ENCODE data around the gene OGDH.

OGDH gene

GRCh38 chr7:44622342-44623151 lies 16.1 kb downstream of the OGDH start:
- no peak for TF ChIP-seq ARNTL (CRISPR knock-in tag; IDR thresholded peaks at IDR 0.05; ENCODE audit: borderline replicate concordance, low read depth)
- TF ChIP-seq RARB (CRISPR knock-in tag; IDR thresholded peaks at IDR 0.05), result no peak
- no peak for TF ChIP-seq ZNF565 (CRISPR knock-in tag; conservative IDR thresholded peaks at IDR 0.05; ENCODE audit: low read depth)
- no peak for TF ChIP-seq ZNF70 (CRISPR knock-in tag; IDR thresholded peaks at IDR 0.05)
- no peak for TF ChIP-seq ISL1 (CRISPR knock-in tag; IDR thresholded peaks at IDR 0.05)
- TF ChIP-seq ZNF8 (CRISPR knock-in tag; IDR thresholded peaks at IDR 0.05), result no peak
- no peak for TF ChIP-seq ZFP3 (CRISPR knock-in tag; IDR thresholded peaks at IDR 0.05)
- TF ChIP-seq TCF4 (CRISPR knock-in tag; IDR thresholded peaks at IDR 0.05; ENCODE audit: borderline replicate concordance), result no peak
- no peak for TF ChIP-seq BACH2 (CRISPR knock-in tag; IDR thresholded peaks at IDR 0.05; ENCODE audit: borderline replicate concordance)
- no peak for TF ChIP-seq CSDC2 (CRISPR knock-in tag; IDR thresholded peaks at IDR 0.05)
- TF ChIP-seq, protein P1, sequence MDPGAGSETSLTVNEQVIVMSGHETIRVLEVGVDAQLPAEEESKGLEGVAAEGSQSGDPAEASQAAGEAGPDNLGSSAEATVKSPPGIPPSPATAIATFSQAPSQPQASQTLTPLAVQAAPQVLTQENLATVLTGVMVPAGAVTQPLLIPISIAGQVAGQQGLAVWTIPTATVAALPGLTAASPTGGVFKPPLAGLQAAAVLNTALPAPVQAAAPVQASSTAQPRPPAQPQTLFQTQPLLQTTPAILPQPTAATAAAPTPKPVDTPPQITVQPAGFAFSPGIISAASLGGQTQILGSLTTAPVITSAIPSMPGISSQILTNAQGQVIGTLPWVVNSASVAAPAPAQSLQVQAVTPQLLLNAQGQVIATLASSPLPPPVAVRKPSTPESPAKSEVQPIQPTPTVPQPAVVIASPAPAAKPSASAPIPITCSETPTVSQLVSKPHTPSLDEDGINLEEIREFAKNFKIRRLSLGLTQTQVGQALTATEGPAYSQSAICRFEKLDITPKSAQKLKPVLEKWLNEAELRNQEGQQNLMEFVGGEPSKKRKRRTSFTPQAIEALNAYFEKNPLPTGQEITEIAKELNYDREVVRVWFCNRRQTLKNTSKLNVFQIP (CRISPR knock-in tag; IDR thresholded peaks at IDR 0.05; ENCODE audit: borderline replicate concordance, low read depth), result no peak
- no peak for TF ChIP-seq ZFP30 (CRISPR knock-in tag; IDR thresholded peaks at IDR 0.05)
- TF ChIP-seq SNAI2 (CRISPR knock-in tag; IDR thresholded peaks at IDR 0.05), result no peak
- no peak for TF ChIP-seq PPARA (CRISPR knock-in tag; IDR thresholded peaks at IDR 0.05; ENCODE audit: borderline replicate concordance)
- TF ChIP-seq ZC3H10 (CRISPR knock-in tag; IDR thresholded peaks at IDR 0.05), result no peak
- ATAC-seq, result no peak; the same call in 2 of the 3 replicates

- no peak for ATAC-seq
- TF ChIP-seq ZFP3 (CRISPR knock-in tag; IDR thresholded peaks at IDR 0.05) (no peak), ZNF70 (CRISPR knock-in tag; IDR thresholded peaks at IDR 0.05) (no peak), ZC3H10 (CRISPR knock-in tag; IDR thresholded peaks at IDR 0.05) (no peak), TOX (CRISPR knock-in tag; IDR thresholded peaks at IDR 0.05; ENCODE audit: borderline replicate concordance) (no peak), ZNF8 (CRISPR knock-in tag; IDR thresholded peaks at IDR 0.05) (no peak), PPARA (CRISPR knock-in tag; IDR thresholded peaks at IDR 0.05; ENCODE audit: borderline replicate concordance) (no peak), BACH2 (CRISPR knock-in tag; IDR thresholded peaks at IDR 0.05; ENCODE audit: borderline replicate concordance) (no peak), ISL1 (CRISPR knock-in tag; IDR thresholded peaks at IDR 0.05) (no peak)
Observed at GRCh38 chr7:44624318-44624717, 17.9 kb downstream of the OGDH start.

- TF ChIP-seq TCF4 (CRISPR knock-in tag; IDR thresholded peaks at IDR 0.05; ENCODE audit: borderline replicate concordance) (no peak), ZNF8 (CRISPR knock-in tag; IDR thresholded peaks at IDR 0.05) (no peak), SNAI2 (CRISPR knock-in tag; IDR thresholded peaks at IDR 0.05) (no peak), ESRRG (CRISPR knock-in tag; IDR thresholded peaks at IDR 0.05) (no peak), TOX (CRISPR knock-in tag; IDR thresholded peaks at IDR 0.05; ENCODE audit: borderline replicate concordance) (no peak), GLIS3 (CRISPR knock-in tag; IDR thresholded peaks at IDR 0.05) (no peak), ZFP30 (CRISPR knock-in tag; IDR thresholded peaks at IDR 0.05) (no peak), ZFP3 (CRISPR knock-in tag; IDR thresholded peaks at IDR 0.05) (no peak), BACH2 (CRISPR knock-in tag; IDR thresholded peaks at IDR 0.05; ENCODE audit: borderline replicate concordance) (no peak), ZNF565 (CRISPR knock-in tag; conservative IDR thresholded peaks at IDR 0.05; ENCODE audit: low read depth) (no peak), ZNF70 (CRISPR knock-in tag; IDR thresholded peaks at IDR 0.05) (no peak), RARB (CRISPR knock-in tag; IDR thresholded peaks at IDR 0.05) (no peak), ZC3H10 (CRISPR knock-in tag; IDR thresholded peaks at IDR 0.05) (no peak), ARNTL (CRISPR knock-in tag; IDR thresholded peaks at IDR 0.05; ENCODE audit: borderline replicate concordance, low read depth) (no peak), OSR1 (CRISPR knock-in tag; IDR thresholded peaks at IDR 0.05) (no peak), CSDC2 (CRISPR knock-in tag; IDR thresholded peaks at IDR 0.05) (no peak), ISL1 (CRISPR knock-in tag; IDR thresholded peaks at IDR 0.05) (no peak)
- TF ChIP-seq, protein P2, sequence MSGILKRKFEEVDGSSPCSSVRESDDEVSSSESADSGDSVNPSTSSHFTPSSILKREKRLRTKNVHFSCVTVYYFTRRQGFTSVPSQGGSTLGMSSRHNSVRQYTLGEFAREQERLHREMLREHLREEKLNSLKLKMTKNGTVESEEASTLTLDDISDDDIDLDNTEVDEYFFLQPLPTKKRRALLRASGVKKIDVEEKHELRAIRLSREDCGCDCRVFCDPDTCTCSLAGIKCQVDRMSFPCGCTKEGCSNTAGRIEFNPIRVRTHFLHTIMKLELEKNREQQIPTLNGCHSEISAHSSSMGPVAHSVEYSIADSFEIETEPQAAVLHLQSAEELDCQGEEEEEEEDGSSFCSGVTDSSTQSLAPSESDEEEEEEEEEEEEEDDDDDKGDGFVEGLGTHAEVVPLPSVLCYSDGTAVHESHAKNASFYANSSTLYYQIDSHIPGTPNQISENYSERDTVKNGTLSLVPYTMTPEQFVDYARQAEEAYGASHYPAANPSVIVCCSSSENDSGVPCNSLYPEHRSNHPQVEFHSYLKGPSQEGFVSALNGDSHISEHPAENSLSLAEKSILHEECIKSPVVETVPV (CRISPR knock-in tag; IDR thresholded peaks at IDR 0.05), result no peak
- TF ChIP-seq, protein P3, sequence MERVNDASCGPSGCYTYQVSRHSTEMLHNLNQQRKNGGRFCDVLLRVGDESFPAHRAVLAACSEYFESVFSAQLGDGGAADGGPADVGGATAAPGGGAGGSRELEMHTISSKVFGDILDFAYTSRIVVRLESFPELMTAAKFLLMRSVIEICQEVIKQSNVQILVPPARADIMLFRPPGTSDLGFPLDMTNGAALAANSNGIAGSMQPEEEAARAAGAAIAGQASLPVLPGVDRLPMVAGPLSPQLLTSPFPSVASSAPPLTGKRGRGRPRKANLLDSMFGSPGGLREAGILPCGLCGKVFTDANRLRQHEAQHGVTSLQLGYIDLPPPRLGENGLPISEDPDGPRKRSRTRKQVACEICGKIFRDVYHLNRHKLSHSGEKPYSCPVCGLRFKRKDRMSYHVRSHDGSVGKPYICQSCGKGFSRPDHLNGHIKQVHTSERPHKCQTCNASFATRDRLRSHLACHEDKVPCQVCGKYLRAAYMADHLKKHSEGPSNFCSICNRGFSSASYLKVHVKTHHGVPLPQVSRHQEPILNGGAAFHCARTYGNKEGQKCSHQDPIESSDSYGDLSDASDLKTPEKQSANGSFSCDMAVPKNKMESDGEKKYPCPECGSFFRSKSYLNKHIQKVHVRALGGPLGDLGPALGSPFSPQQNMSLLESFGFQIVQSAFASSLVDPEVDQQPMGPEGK (CRISPR knock-in tag; IDR thresholded peaks at IDR 0.05; ENCODE audit: borderline replicate concordance), result no peak
- ATAC-seq, result no peak
Observed at GRCh38 chr7:44625526-44626471, 19.4 kb downstream of the OGDH start.
